ENCODE measurements around the gene TMTC2. TPM values are rescaled to one million over a fixed set of nuclear protein-coding genes. Genes with fewer than 3 reads are reported as not detected.

Gene TMTC2
- total and polyA plus RNA-seq, 2 donors (not counting 3 experiments of a cell fraction or from before 2014, with no cell fraction given): 4.1 to 7.8 TPM

- Histone ChIP-seq H3K79me2 (ENCODE audit: control insufficient read depth, insufficient read depth, low read length) (no peaks in the 10 kb centered on the region), H2AFZ (ENCODE audit: low read depth, low read length) (no peak overlapping the region), H3K4me2 (ENCODE audit: insufficient read depth, low read length) (no peak overlapping the region), H3K27me3 (ENCODE audit: control insufficient read depth in 2 of 2, insufficient read depth in 2 of 2, low read length in 2 of 2) (no peaks in the 10 kb centered on the region), H3K9me1 (replicated peaks; ENCODE audit: control insufficient read depth, extremely low read depth, insufficient read depth, low read length) (no peaks in the 10 kb centered on the region), H3K36me3 (ENCODE audit: control insufficient read depth in 2 of 2, extremely low read depth in 1 of 2, insufficient read depth in 2 of 2, low read length in 2 of 2) (no peaks in the 10 kb centered on the region), H3K4me3 (replicated peaks in 1 of 3; ENCODE audit: insufficient read depth in 1 of 3, low read depth in 1 of 3, low read length in 3 of 3) (no peak overlapping the region), H4K20me1 (replicated peaks; ENCODE audit: control insufficient read depth, extremely low read depth, insufficient read depth, low read length) (no peaks in the 10 kb centered on the region), H3K9me3 (replicated peaks; ENCODE audit: control insufficient read depth, insufficient read depth, low read length) (no peaks in the 10 kb centered on the region), H3K27ac (ENCODE audit: insufficient read depth, low read depth, low read length) (no peak overlapping the region), H3K9ac (replicated peaks; ENCODE audit: extremely low read depth, insufficient read depth, low read length) (no peak overlapping the region), H3K4me1 (ENCODE audit: control insufficient read depth, extremely low read depth, insufficient read depth, low read length) (no peaks in the 10 kb centered on the region)
- intact Hi-C loops (cut with micrococcal nuclease) (no loop called here), dilution Hi-C loops (cut with MboI; ENCODE audit: extremely low pct_ligation_motif_present, low sequenced_read_pairs) (no loop called here)
- DNase-seq (ENCODE audit: low read depth, low spot score) (no peak), FAIRE-seq (no peak)
- POLR2A ChIA-PET: no interaction called here
- no peak for TF ChIP-seq POLR2A (IDR thresholded peaks at IDR 0.05; ENCODE audit: low read depth, low read length)
- TF ChIP-seq JUN (IDR thresholded peaks at IDR 0.05; ENCODE audit: borderline replicate concordance, insufficient read depth, insufficient read length, low read depth): no peak
- no peak for TF ChIP-seq GATA2 (IDR thresholded peaks at IDR 0.05; ENCODE audit: insufficient read depth, insufficient read length, low read depth, low read length)
- TF ChIP-seq, protein P1, sequence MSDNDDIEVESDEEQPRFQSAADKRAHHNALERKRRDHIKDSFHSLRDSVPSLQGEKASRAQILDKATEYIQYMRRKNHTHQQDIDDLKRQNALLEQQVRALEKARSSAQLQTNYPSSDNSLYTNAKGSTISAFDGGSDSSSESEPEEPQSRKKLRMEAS (IDR thresholded peaks at IDR 0.05; ENCODE audit: insufficient read depth, insufficient read length): no peak
- no peak for TF ChIP-seq MYC (IDR thresholded peaks at IDR 0.05; ENCODE audit: low read depth, low read length)
- no peak for TF ChIP-seq EZH2 (IDR thresholded peaks at IDR 0.05; ENCODE audit: borderline replicate concordance, low read depth, low read length, severe bottlenecking)
- TF ChIP-seq, protein P2, sequence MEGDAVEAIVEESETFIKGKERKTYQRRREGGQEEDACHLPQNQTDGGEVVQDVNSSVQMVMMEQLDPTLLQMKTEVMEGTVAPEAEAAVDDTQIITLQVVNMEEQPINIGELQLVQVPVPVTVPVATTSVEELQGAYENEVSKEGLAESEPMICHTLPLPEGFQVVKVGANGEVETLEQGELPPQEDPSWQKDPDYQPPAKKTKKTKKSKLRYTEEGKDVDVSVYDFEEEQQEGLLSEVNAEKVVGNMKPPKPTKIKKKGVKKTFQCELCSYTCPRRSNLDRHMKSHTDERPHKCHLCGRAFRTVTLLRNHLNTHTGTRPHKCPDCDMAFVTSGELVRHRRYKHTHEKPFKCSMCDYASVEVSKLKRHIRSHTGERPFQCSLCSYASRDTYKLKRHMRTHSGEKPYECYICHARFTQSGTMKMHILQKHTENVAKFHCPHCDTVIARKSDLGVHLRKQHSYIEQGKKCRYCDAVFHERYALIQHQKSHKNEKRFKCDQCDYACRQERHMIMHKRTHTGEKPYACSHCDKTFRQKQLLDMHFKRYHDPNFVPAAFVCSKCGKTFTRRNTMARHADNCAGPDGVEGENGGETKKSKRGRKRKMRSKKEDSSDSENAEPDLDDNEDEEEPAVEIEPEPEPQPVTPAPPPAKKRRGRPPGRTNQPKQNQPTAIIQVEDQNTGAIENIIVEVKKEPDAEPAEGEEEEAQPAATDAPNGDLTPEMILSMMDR (IDR thresholded peaks at IDR 0.05; ENCODE audit: extremely low read depth in 1 of 2, insufficient read depth in 1 of 2, low read depth in 1 of 2, low read length in 2 of 2): no peak
- no peak for TF ChIP-seq FOS (IDR thresholded peaks at IDR 0.05; ENCODE audit: borderline replicate concordance, insufficient read depth, low read length)
- no peak for TF ChIP-seq POLR2AphosphoS5 (IDR thresholded peaks at IDR 0.05; ENCODE audit: insufficient read depth, low read depth, low read length)
- CTCF ChIA-PET: no interaction called here
- BruUV-seq (replicated peaks): no TSS peak
These were observed 35.0 kb downstream of the TMTC2 start for GRCh38 chr12:82721726-82722125.
